HK-2 (cell line): ENCODE measurements around the gene ACE.

ENCODE experiments used
- DNase-seq: peaks from one replicate; pipeline ENCODE4 v3.0.0-alpha.2; 2018; ENCODE audit not compliant: unreplicated experiment

ACE gene

DNA sequence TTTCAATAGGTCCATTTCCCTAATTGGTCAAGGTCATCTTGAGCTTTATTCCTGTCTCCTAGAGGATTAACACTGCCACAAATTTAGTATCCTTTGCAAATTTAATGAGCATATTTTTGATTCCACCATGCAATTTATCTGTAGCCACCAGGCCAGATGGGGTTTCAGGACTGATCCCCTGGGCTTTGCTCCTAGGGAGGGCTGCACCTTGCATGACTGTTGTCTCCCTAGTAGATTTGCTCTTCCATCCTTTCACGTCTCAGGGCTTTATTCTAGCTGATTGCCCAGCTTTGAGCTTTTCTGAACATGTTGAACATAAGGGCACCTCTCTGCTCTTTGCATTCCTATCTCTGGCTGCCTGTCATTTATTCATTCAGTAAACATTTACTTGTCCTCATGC is 38.6 kb downstream of the ACE start:
- DNase-seq: no peak

DNA sequence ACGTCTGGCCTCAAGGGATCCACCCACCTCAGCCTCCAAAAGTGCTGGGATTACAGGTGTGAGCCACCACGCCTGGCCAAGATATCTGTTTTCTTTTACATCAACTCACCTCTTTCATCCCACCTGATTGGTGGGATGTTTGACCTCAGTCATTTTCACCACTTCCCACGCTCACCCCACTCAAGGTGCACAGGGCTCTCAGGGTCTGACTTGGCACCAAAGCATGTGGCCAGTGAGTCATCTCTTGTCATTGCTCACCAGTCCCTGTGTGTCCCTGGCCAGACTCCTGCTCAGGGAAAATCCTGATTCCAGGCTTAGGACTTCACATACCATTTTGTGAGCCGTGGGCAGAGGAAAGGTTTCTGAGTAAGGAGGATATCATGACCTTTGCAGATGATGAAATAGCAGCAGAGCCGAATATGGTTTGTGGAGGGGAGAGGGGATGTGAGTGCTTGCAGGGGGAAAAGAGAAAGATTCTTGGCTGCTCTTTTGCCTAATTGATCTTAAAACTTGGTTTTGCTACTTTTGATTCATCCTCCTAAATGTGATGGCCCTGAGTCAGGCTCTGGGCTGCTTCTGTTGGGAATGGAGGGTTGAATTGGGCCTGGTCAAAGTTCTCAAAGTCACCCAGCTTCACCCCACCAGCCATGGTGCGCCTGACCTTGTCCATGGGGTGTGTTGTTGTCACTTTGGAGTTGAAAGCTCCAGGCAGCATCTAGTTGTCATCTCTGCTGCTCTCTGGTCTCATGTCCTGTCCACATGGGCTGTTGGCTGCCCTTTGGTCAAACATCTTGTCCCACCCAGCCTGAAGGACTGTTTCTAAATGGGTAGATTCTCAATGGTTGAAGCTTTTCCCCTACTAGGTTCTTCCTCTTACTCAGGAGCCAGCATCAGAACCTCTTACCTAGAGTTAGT is 40.3 kb downstream of the ACE start:
- peak; percentile 81 for DNase-seq

DNA sequence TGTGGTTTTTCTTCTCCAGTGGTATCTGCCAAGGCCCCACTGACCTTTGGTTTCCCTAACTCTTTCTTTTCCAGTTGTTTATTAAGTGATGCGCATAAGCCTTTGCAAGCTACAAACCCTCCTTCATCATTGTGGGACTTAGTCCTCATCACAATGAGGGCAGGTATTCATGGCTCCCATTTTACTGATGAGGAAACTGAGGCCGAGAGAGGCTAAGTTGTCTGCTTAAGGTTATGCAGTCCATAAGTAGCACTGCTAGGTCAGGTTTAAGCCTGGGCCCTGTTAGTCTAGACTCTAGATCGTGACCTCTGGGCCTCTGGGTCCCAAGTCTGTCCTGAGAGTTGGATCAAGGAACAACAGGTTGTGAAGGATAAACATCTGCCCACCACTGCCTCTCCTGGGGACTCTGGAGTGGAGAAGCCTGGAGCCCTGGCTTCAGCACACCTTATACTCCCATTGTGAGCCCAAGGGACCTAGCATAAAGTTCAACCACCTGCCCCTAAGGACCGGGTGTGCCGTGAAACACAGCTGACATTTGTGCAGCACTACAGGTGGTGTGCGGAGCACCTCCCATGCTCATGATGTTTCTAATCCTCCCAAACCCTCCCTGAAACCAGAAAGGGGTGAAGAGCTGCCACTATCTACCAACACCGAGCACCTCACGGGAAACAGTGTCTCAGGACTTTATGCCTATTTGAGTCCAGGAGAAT is 41.1 kb downstream of the ACE start:
- DNase-seq: no peak

DNA sequence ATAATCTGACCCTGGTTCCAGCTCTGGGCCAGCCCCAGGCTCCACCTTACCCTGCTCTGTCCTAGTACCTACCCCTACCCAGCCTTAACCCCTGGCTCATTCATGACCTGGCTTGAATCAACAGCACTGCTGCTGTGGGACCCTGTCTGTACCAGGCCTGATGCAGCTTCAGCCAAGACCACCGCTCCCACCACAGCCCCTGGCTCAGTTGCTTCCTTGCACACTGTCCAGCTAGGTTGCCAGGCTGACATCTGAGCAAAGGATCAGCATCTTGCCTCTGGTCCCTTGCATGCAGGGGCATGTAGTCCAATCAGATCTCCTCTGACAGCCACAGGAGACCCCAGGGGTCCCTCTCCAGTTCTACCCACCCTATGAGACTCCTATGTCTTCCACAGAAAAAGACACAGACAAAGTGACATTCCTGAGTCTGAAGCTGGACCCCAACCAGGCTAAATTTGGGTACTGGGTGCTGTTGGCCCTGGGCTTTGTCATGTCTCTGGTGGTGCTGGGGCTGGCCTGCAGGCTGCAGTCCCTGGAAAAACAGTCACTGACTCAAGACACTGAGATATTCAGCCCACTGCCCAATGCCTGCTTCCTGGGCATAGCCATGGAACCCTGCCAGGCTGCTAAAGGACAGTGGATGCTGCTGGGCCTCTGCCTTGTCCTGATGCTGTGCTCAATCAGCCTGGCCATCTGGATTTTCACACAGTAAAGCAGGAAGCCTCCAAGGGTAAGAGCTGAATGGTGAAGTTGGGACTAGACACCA is 42.4 kb downstream of the ACE start:
- DNase-seq: no peak

GRCh38 chr17:63519972-63520882 is 43.4 kb downstream of the ACE start:
- DNase-seq: peak; percentile 37

DNA sequence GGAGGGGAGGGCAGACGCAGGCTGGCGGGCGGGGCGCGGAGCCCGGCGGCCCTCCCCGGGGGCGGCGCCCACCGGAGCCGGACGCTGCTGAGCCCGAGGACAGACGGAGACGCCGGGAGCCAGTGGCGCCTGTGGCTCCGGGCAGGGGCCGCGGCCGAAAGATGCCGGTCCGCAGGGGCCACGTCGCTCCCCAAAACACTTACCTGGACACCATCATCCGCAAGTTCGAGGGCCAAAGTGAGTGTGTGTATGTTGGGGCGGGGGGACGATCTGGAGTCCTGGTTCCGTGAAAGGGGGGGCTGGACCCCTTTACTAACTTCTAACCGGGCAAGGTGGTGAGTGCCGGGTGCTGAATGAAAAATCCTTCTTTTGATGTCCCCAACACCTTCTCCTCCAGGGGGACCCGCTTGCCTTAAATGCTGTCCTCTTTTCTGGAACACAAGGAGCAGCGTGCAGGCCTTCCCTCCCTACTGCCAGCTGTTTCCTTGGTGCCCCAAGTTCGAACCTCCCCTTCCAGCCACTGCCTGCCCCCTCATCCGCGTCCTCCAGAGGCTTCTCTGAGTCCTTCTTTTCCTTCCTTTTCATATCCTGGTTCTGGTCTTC is 46.5 kb downstream of the ACE start, which contains the start of gene KCNH6:
KCNH6 (plus strand) TSS at position 106 of the 603 bp plus-strand sequence; CDS start at position 162, 56 bp downstream.
- DNase-seq: no peak

DNA sequence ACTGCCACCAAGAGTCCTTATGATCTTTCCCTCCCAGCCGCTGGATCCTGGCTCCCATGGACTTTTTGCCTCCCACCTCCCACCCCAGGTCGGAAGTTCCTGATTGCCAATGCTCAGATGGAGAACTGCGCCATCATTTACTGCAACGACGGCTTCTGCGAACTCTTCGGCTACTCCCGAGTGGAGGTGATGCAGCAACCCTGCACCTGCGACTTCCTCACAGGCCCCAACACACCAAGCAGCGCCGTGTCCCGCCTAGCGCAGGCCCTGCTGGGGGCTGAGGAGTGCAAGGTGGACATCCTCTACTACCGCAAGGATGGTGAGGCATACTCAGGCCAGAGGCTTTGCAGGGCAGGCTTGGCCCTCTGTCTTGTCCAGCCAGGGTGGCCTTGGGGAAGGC is 47.2 kb downstream of the ACE start:
- DNase-seq: no peak

DNA sequence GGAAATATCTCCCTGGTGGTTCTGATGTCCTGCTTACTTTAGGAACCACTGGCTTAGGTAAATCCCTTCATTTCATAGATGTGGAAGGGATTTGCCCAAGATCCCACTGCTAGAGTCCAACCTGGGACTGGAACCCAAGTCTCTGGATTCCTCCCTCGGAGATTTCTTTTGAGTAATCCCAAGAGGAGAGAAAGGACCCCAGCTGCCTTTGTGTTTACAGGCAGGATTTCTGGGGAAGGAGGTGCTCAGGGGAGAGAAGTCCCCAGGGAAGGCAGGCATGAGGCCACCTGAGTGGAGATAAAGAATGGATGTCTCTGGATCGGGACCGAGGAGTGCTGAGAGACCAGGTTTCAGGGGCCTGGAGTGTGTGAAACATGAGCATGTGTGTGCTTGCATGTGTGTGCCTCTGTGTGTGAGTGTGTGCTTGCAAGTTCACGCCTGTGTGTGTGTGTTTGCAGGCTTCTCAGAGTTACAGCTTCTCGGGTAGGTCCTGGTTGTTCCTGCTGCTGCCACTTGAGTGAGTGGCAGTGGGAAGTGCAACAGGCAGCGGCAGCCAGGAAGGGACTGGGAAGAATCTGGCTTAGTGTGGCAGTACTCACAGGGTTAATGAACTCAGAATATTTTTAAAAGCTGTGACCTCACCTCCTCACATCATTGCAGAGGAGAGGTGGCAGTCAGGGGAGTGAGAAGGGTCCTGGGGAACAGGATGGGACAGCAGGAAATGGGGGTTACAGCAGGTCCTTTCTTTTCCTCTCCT is 48.5 kb downstream of the ACE start:
- no peak for DNase-seq

GRCh38 chr17:63526861-63527260 is 50.0 kb downstream of the ACE start:
- DNase-seq: no peak

- no peak for DNase-seq
Observed at GRCh38 chr17:63528183-63528582, 51.3 kb downstream of the ACE start.

DNA sequence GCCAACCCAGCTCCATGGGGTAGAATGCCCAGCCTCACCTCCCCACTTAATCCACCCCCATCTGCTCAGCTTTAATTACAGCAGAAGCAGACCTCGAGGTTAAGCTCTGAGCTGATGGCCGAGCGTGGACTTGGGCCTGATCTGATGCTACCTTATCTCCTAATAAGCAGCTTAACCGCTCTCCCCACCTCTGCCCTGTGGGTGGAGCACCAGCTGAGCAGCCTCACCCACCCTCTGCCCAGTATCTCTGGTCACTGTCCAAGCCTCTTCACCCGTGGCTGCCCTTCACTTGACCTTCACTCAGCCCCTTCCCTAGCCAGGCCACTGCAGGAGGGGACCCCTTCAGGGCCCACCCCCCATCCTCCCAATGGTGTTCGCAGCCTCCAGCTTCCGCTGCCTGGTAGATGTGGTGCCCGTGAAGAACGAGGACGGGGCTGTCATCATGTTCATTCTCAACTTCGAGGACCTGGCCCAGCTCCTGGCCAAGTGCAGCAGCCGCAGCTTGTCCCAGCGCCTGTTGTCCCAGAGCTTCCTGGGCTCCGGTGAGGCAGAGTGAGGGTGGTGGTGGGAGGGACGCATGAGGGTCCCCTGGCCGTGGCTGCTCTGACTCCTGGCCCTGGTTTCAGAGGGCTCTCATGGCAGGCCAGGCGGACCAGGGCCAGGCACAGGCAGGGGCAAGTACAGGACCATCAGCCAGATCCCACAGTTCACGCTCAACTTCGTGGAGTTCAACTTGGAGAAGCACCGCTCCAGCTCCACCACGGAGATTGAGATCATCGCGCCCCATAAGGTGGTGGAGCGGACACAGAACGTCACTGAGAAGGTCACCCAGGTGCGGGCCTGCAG is 53.1 kb downstream of the ACE start:
- no peak for DNase-seq

- no peak for DNase-seq
Observed at GRCh38 chr17:63530557-63531021, 53.7 kb downstream of the ACE start.

GRCh38 chr17:63531022-63531965 is 54.4 kb downstream of the ACE start:
- no peak for DNase-seq

GRCh38 chr17:63533433-63534077 is 56.7 kb downstream of the ACE start:
- DNase-seq: no peak

DNA sequence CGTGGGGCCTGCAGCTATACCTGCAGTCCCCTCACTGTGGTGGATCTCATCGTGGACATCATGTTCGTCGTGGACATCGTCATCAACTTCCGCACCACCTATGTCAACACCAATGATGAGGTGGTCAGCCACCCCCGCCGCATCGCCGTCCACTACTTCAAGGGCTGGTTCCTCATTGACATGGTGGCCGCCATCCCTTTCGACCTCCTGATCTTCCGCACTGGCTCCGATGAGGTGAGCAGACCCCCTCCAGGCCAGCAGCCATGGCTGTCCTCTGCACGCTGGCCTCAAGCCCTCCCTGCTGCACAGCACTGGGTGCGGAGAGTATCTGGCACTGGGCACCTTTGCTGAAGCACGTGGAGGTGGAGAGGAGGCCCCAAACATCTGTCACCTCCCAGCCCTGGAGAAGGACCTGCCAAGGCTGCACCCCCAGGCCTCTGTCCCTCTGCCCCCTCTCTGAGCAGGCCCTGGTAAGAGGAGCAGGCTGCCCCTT is 57.3 kb downstream of the ACE start:
- no peak for DNase-seq

GRCh38 chr17:63534816-63535455 is 58.1 kb downstream of the ACE start:
- no peak for DNase-seq

- no peak for DNase-seq
Observed at GRCh38 chr17:63535640-63536039, 58.8 kb downstream of the ACE start.
